ENCODE data around the gene AGBL2.
"Not testable (repeated sequence)": the region's sequence is repeated elsewhere in the genome, so short reads cannot be mapped to it uniquely, and the experiment has no call there.

DNA sequence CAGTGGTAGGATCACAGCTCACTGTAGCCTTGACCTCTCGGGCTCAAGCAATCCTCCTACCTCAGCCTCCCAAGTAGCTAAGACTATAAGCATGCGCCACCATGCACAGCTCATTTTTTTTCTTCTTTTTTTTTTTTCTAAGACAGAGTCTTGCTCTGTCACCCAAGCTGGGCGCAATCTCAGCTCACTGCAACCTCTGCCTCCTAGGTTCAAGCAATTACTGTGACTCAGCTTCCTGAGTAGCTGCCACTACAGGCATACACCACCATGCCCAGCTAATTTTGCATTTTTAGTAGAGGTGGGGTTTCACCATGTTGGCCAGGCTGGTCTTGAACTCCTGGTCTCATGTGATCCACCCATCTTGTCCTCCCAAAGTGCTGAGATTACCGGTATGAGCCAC lies 50.2 kb downstream of the AGBL2 start:
- TF ChIP-seq, protein P1, sequence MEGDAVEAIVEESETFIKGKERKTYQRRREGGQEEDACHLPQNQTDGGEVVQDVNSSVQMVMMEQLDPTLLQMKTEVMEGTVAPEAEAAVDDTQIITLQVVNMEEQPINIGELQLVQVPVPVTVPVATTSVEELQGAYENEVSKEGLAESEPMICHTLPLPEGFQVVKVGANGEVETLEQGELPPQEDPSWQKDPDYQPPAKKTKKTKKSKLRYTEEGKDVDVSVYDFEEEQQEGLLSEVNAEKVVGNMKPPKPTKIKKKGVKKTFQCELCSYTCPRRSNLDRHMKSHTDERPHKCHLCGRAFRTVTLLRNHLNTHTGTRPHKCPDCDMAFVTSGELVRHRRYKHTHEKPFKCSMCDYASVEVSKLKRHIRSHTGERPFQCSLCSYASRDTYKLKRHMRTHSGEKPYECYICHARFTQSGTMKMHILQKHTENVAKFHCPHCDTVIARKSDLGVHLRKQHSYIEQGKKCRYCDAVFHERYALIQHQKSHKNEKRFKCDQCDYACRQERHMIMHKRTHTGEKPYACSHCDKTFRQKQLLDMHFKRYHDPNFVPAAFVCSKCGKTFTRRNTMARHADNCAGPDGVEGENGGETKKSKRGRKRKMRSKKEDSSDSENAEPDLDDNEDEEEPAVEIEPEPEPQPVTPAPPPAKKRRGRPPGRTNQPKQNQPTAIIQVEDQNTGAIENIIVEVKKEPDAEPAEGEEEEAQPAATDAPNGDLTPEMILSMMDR (conservative IDR thresholded peaks at IDR 0.05 in 1 of 2, IDR thresholded peaks at IDR 0.05 in 1 of 2; ENCODE audit: low read depth in 1 of 2, low read length in 2 of 2), result not testable (repeated sequence)
- TF ChIP-seq EZH2 (IDR thresholded peaks at IDR 0.05; ENCODE audit: low read length, missing control alignments), result not testable (repeated sequence)
